MM.1S (cell line): ENCODE measurements around the gene MOSPD3.

Source experiments
- DNase-seq: peaks from one replicate; pipeline ENCODE4 v3.0.0-alpha.2; 2015
- H2AFZ ChIP-seq: fragments of 300-600 bp; sonication (generic); 2 replicates; pipeline ENCODE4 v1.6.0; 2016; ENCODE audit warnings: antibody characterized with exemption, low read length
- H3F3A ChIP-seq: fragments of 300-600 bp; sonication (generic); 2 replicates; pipeline ENCODE4 v1.6.1; 2016; ENCODE audit warnings: mild to moderate bottlenecking, antibody characterized with exemption, low read length, moderate library complexity, mixed read lengths; ENCODE audit not compliant: insufficient read depth
- H3K27ac ChIP-seq: fragments of 300-600 bp; sonication (generic); 2 replicates; pipeline ENCODE4 v1.5.1; 2016; ENCODE audit warnings: mild to moderate bottlenecking, low read length
- H3K27me3 ChIP-seq: fragments of 300-600 bp; sonication (generic); replicated peaks from 2 replicates; pipeline ENCODE4 v1.6.0; 2016; ENCODE audit warnings: low read length; ENCODE audit not compliant: insufficient read depth
- H3K36me3 ChIP-seq: fragments of 300-600 bp; sonication (generic); replicated peaks from 2 replicates; pipeline ENCODE4 v1.6.1; 2016; ENCODE audit warnings: mild to moderate bottlenecking, low read length, mixed read lengths; ENCODE audit not compliant: insufficient read depth
- H3K4me1 ChIP-seq: fragments of 300-600 bp; sonication (generic); 2 replicates; pipeline ENCODE4 v1.6.1; 2016; ENCODE audit warnings: low read length, mixed read lengths
- H3K4me2 ChIP-seq: fragments of 300-600 bp; sonication (generic); 2 replicates; pipeline ENCODE4 v1.6.0; 2016; ENCODE audit warnings: low read depth, low read length
- H3K4me3 ChIP-seq: fragments of 300-600 bp; sonication (generic); 2 replicates; pipeline ENCODE4 v1.5.1; 2016; ENCODE audit warnings: low read length, mixed read lengths
- H3K79me2 ChIP-seq: fragments of 300-600 bp; sonication (generic); 2 replicates; pipeline ENCODE4 v1.6.1; 2016; ENCODE audit warnings: mixed run types, low read length, mixed read lengths
- H3K9ac ChIP-seq: fragments of 300-600 bp; sonication (generic); 2 replicates; pipeline ENCODE4 v1.6.1; 2016; ENCODE audit warnings: low read length, mixed read lengths
- H3K9me2 ChIP-seq: fragments of 300-600 bp; sonication (generic); replicated peaks from 2 replicates; pipeline ENCODE4 v1.6.1; 2016; ENCODE audit warnings: mild to moderate bottlenecking, low read length, mixed read lengths; ENCODE audit not compliant: insufficient read depth
- H3K9me3 ChIP-seq: fragments of 300-600 bp; sonication (generic); replicated peaks from 2 replicates; pipeline ENCODE4 v1.6.1; 2016; ENCODE audit warnings: mild to moderate bottlenecking, low read length, mixed read lengths; ENCODE audit not compliant: insufficient read depth
- H4K20me1 ChIP-seq: fragments of 300-600 bp; sonication (generic); 2 replicates; pipeline ENCODE4 v1.6.1; 2016; ENCODE audit warnings: mild to moderate bottlenecking, low read length, moderate library complexity, mixed read lengths; ENCODE audit not compliant: insufficient read depth
- CTCF ChIP-seq: fragments of 300-600 bp; sonication (generic); IDR thresholded peaks from 2 replicates; pipeline ENCODE4 v1.5.1; 2016; ENCODE audit warnings: antibody characterized with exemption, low read length, mixed read lengths
- EZH2 ChIP-seq: fragments of 300-600 bp; sonication (generic); optimal IDR thresholded peaks from 2 replicates; pipeline ENCODE3; 2017; ENCODE audit warnings: low read depth, mild to moderate bottlenecking, antibody characterized with exemption, low read length, mixed read lengths
- EZH2phosphoT487 ChIP-seq: fragments of 300-600 bp; sonication (generic); IDR thresholded peaks from 2 replicates; pipeline ENCODE4 v1.6.1; 2018; ENCODE audit warnings: antibody characterized with exemption, low read length

The MOSPD3 gene

GRCh38 chr7:100613412-100614175, 1.3 kb downstream of the MOSPD3 start:
- Histone ChIP-seq H3K9ac (no peak overlapping the region), H3K27ac (no peak overlapping the region), H3K4me2 (no peak overlapping the region), H3K9me3 (no peaks in the 10 kb centered on the region), H3K4me3 (no peak overlapping the region), H3K27me3 (peaks cover 79% of the 10 kb centered on the region), H3K36me3 (no peaks in the 10 kb centered on the region), H3K4me1 (no peaks in the 10 kb centered on the region), H3F3A (peaks cover 4% of the 10 kb centered on the region; the same call in 1 of the 2 replicates), H3K79me2 (no peaks in the 10 kb centered on the region), H2AFZ (no peak overlapping the region), H3K9me2 (no peaks in the 10 kb centered on the region), H4K20me1 (no peaks in the 10 kb centered on the region)
- DNase-seq = no peak
- no peak for TF ChIP-seq CTCF
- no peak for TF ChIP-seq EZH2
- TF ChIP-seq EZH2phosphoT487 = no peak

GRCh38 chr7:100614308-100614861, 2.0 kb downstream of the MOSPD3 start:
- H3K9ac ChIP-seq = no peak overlapping the region
- DNase-seq = no peak
- no peak overlapping the region for H3K4me2 ChIP-seq

GRCh38 chr7:100620239-100620638, 7.9 kb downstream of the MOSPD3 start:
- Histone ChIP-seq H3K9ac (no peak overlapping the region), H3K27me3 (peaks cover 92% of the 10 kb centered on the region), H3K4me1 (no peaks in the 10 kb centered on the region), H3K9me2 (no peaks in the 10 kb centered on the region), H3K4me3 (no peak overlapping the region), H3K36me3 (no peaks in the 10 kb centered on the region), H3F3A (no peaks in the 10 kb centered on the region), H3K79me2 (no peaks in the 10 kb centered on the region), H3K4me2 (no peak overlapping the region), H3K27ac (no peak overlapping the region), H2AFZ (no peak overlapping the region), H4K20me1 (no peaks in the 10 kb centered on the region), H3K9me3 (no peaks in the 10 kb centered on the region)
- TF ChIP-seq EZH2phosphoT487 (no peak), CTCF (no peak), EZH2 (no peak)
- DNase-seq = no peak

More at GRCh38 chr7:100614308-100614861, 2.0 kb downstream of the MOSPD3 start:
- H2AFZ ChIP-seq = no peak overlapping the region
- H3K4me3 ChIP-seq = no peak overlapping the region
- no peaks in the 10 kb centered on the region for H3K4me1 ChIP-seq
- H3K9me2 ChIP-seq = no peaks in the 10 kb centered on the region
- peaks cover 80% of the 10 kb centered on the region for H3K27me3 ChIP-seq
- H3K36me3 ChIP-seq = no peaks in the 10 kb centered on the region
- H3K27ac ChIP-seq = no peak overlapping the region
- H3K79me2 ChIP-seq = no peaks in the 10 kb centered on the region
- H3F3A ChIP-seq = peaks cover 4% of the 10 kb centered on the region; the same call in 1 of the 2 replicates
- no peak for TF ChIP-seq EZH2
- no peak for TF ChIP-seq EZH2phosphoT487
- no peak for TF ChIP-seq CTCF
- H3K9me3 ChIP-seq = no peaks in the 10 kb centered on the region
- no peaks in the 10 kb centered on the region for H4K20me1 ChIP-seq
